ENCODE data around the gene RBM10. TPM values are rescaled to one million over a fixed set of nuclear protein-coding genes. Genes with fewer than 3 reads are reported as not detected.
A peak's percentile ranks its signal among the peaks of the same experiment; 100 is the strongest.
"Not testable (repeated sequence)": the region's sequence is repeated elsewhere in the genome, so short reads cannot be mapped to it uniquely, and the experiment has no call there.

The RBM10 gene
- total RNA-seq: 37.9 TPM

- peak; percentile 79 to 84 for DNase-seq (ENCODE audit: low spot score in 2 of 2)
- no peak for FAIRE-seq
Measured at GRCh38 chrX:47144626-47145394, at the start of gene RBM10, which contains the start of gene NDUFB11. RBM10 (plus strand) TSS chrX:47145221; CDS start chrX:47147482, 2,261 bp downstream. NDUFB11 (minus strand) TSS chrX:47144702; CDS start chrX:47144679, 23 bp downstream.

- DNase-seq (ENCODE audit: low spot score in 2 of 2) (no peak), FAIRE-seq (no peak)
Measured at GRCh38 chrX:47097018-47097417, 48.0 kb upstream of the RBM10 start.

GRCh38 chrX:47098338-47099094 is 46.5 kb upstream of the RBM10 start:
- DNase-seq (ENCODE audit: low spot score in 2 of 2) (no peak), FAIRE-seq (no peak)

- no peak for FAIRE-seq
Measured at GRCh38 chrX:47101206-47101605, 43.8 kb upstream of the RBM10 start.

GRCh38 chrX:47110936-47111615 is 33.9 kb upstream of the RBM10 start:
- not testable (repeated sequence) for DNase-seq (ENCODE audit: low spot score in 2 of 2); FAIRE-seq

More at GRCh38 chrX:47101206-47101605, 43.8 kb upstream of the RBM10 start:
- DNase-seq (ENCODE audit: low spot score in 2 of 2): no peak

- FAIRE-seq: no peak
- DNase-seq (ENCODE audit: low spot score in 2 of 2): no peak
Measured at GRCh38 chrX:47112316-47112954, 32.6 kb upstream of the RBM10 start.

- not testable (repeated sequence) for FAIRE-seq
Measured at GRCh38 chrX:47116551-47117110, 28.4 kb upstream of the RBM10 start.

GRCh38 chrX:47124466-47124865 is 20.6 kb upstream of the RBM10 start:
- not testable (repeated sequence) for DNase-seq (ENCODE audit: low spot score in 2 of 2); FAIRE-seq

More at GRCh38 chrX:47116551-47117110, 28.4 kb upstream of the RBM10 start:
- DNase-seq (ENCODE audit: low spot score in 2 of 2): not testable (repeated sequence)

GRCh38 chrX:47129157-47129898 is 15.7 kb upstream of the RBM10 start:
- FAIRE-seq (peak; percentile 34), DNase-seq (ENCODE audit: low spot score in 2 of 2) (peak; percentile 68 to 71)

GRCh38 chrX:47129899-47130358 is 15.1 kb upstream of the RBM10 start:
- FAIRE-seq (no peak), DNase-seq (ENCODE audit: low spot score in 2 of 2) (no peak)

- FAIRE-seq (no peak), DNase-seq (ENCODE audit: low spot score in 2 of 2) (no peak)
Measured at GRCh38 chrX:47133493-47133892, 11.5 kb upstream of the RBM10 start.

- FAIRE-seq; DNase-seq (ENCODE audit: low spot score in 2 of 2): not testable (repeated sequence)
Measured at GRCh38 chrX:47135650-47136049, 9.4 kb upstream of the RBM10 start.

- no peak for DNase-seq (ENCODE audit: low spot score in 2 of 2)
- FAIRE-seq: no peak
Measured at GRCh38 chrX:47138171-47138570, 6.8 kb upstream of the RBM10 start.

GRCh38 chrX:47143894-47144625 is 961 bp upstream of the RBM10 start:
- no peak for FAIRE-seq
- peak; percentile 48 to 51 for DNase-seq (ENCODE audit: low spot score in 2 of 2)

- peak in 1 of 2 donors; percentile 34 for DNase-seq (ENCODE audit: low spot score in 2 of 2)
- no peak for FAIRE-seq
Measured at GRCh38 chrX:47145395-47146120, 537 bp downstream of the RBM10 start.

GRCh38 chrX:47146121-47146935 is 1.3 kb downstream of the RBM10 start:
- DNase-seq (ENCODE audit: low spot score in 2 of 2) (no peak), FAIRE-seq (no peak)

Data from frontal cortex (tissue), 4 donors.